Inferior parietal cortex (tissue), 1 donor: Measurements from ENCODE around the gene BBIP1.
"Not testable (repeated sequence)": the region's sequence is repeated elsewhere in the genome, so short reads cannot be mapped to it uniquely, and the experiment has no call there.

ENCODE experiments used
- DNase-seq: peaks from one replicate; pipeline ENCODE4 v3.0.0-alpha.2; 2016; ENCODE audit errors: extremely low spot score

The BBIP1 gene

DNA sequence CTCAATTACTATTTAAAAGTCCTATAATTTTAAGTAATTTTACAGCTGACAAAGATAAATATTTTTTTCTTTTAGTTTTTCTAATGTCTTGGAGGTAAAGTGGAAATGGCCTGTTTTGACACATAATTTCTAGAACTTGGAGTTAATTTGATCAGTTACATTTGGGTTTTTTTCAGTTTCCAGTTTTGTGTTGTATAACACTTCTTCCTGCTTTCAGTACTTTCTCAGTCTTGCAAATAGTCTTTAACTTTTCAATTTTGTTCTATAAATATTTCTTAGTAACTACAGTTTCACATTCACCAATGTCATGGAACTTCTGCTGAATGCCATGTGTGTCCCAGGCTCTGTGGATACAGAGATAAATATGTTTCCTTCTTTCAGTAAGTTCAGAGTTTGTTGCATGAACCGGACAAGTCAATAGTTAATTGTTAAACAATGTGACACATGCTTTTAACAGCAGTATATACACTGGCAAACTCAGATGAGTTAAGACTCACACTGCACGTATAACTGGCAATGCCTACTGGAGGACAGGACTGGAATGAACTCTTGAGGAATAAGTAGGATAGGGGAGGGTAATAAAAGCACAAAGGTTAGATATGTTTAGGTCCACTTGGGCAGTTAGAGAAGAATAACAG is 5.0 kb upstream of the BBIP1 start:
- no peak for DNase-seq

DNA sequence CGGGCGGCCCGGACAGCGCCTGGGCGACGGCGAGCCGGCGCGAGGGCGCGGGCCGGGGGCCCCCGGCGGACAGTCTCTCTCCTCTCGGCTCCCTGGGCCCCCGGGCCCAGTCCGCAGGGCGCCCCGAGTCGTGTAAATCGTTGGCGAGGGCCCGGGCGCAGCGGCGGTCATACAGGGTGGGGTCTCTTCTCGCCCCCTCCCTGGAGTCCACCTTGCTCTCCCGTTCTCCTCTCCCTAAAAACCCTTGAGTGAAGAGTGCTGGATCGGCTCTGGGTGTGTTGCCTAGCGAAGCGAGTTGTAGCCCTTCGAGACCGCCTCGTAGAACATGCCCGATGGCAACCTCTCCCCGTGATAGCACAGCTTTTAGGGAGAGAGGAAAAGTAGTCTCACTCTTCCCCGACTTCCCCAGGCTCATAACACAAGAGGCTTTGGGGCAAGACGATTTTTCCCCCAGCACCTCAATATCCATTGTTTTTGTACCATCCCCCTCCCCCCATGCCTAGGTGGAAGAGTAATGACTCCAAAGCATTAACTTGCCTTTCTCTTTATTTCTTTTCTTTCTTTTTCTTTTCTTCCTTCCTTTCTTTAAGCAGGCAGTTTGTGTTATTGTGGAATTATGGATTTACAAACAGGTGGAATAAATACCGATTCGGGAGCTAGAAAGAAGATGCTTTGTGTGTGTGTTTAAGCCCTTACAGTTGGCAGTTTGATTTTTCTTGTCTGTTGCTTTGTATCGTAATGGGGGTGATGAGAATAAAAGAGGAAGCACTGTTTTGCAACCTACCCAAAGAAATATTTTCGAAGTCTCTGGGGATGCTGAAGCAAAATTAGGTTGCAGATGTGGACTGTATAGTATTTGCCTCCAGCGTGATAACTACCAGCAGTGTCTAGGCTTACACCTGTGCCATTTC is 1.2 kb upstream of the BBIP1 start:
- peak; percentile 34 for DNase-seq

DNA sequence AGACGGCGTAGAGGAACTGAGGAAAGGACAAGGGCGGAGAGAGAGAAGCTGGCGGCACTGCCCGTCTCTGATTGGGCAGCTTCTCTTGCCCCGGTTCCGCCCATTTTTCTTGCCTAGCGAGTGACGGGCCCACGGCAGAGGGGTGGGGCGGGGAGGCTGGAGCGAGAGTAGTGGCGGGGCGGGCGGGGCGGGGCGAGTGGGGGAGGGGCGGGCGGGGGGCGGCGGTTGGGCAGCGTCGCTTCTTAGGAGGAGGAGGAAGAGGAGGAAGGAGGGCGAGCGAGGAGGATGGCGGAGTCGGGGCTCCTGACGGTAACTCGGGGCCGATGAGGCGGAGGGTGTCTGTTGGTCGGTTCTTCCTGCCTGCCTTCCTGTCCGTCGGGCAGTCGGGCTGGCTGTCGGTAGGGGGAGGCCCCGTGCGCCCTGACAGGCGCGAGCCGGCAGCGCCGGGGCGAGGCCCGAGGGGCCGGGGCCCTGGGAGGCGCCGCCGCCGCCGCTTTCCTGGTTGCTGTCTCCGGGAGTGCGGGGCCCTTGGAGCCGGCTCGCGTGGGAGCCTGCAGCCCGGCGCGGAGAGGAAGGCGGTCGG is 460 bp upstream of the BBIP1 start, which contains the start of gene SHOC2:
Gene SHOC2, plus strand, starts transcription at position 256 of the 583 bp plus-strand sequence. CDS start 44,755 bp downstream, outside the sequence.
- no peak for DNase-seq

DNA sequence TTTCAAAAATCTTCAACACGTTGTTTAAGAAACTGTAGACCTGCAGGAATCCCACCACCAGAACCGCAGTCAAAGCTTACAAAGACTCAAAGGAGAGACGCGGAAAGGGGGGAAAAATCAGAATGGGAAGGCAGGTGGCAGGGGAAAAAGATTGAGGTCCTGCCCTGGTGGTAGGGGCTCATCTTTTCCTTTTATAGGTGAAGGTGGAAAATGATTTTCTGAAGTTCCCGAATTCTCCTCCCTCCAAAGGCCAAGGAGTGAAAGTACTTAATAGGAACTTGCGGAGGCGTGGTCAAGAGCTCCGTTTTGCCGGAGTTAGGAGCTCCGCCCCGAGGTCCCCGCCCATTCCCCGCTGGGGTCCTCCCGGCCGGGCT is 724 bp downstream of the BBIP1 start:
- DNase-seq: peak; percentile 75

DNA sequence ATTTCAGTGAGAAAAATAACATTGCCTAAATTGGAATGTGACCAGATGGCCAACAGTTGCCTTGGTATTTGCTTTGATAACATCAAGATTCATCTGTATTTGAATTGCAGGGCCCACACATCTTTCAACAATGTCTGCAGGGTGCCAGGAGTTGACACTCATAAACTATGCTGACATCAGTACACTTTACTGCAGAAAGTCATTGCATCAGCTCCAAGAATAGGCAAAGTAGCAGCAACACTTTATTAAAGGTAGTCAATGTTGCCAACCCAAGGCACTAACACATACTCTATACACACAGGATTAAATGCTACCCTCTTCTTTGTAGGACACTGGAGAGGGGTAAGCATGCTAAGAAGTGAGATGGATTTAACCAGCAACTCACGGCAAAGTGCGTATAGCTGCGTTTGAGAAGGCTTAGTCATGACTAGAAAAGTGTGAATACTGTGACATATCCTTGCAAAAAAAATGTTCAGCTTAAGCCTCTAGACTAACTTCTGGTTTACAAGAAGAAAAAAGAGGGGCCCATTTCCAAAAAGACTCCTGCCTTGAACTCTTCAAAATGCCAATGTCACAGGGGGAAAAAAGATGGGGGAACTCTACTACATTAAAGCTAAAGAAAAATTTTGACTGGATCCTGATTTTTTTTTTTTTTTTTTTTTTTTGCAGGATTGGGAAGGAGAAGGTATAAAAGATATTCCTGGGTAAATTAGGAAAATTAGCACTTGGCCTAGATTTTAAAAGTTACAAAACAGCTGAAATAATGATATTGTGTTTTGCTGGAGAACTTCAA is 2.2 kb downstream of the BBIP1 start:
- DNase-seq: no peak

DNA sequence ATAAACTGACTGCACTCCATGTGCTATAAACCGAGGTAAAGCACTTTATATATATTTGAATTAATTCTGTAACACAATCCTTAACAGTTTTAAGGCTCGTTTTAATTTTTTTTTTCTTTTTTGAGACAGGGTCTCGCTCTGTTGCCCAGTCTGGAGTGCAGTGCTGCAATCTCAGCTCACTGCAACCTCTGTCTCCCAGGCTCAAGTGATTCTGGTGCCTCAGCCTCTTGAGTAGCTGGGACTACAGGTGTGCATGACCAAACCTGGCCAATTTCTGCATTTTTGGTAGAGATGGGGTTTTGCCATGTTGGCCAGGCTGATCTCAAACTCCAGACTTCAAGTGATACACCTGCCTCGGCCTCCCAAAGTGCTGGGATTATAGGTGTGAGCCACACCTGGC is 3.4 kb downstream of the BBIP1 start:
- DNase-seq: not testable (repeated sequence)

DNA sequence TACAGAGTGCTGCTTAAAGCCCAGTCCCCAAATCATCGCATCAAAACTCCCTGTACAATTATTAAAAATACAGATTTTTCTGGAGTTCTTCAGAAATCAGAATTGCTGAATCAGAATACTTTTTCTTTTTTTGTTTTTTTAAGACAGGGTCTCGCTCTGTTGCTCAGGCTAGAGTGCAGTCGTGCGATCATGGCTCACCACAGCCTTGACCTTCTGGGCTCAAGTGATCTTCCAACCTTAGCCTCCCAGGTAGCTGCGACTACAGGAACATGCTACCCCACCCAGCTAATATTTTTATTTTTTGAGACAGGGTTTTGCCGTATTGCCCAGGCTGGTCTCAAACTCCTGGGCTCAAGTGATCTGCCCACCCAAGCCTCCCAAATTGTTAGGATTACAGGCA is 3.9 kb downstream of the BBIP1 start:
- no peak for DNase-seq

DNA sequence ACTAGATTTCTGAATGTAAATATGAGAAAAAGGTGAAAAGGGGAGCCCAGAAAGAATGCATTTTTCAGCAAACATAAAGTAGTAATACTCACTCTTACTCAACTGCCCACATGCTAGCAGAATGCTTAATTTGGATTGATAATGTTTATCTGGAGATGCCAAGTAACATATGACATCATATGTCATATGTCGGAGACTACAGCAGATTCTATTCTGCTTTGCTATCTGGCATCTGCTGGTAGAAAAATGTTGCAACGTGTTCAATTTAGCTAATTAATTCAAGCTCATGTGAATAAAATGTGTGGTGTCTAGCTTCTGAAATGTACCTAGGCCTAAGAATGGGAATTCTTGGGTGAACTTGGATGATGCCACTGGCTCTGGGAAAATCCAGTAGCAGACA is 4.5 kb downstream of the BBIP1 start:
- DNase-seq: no peak

DNA sequence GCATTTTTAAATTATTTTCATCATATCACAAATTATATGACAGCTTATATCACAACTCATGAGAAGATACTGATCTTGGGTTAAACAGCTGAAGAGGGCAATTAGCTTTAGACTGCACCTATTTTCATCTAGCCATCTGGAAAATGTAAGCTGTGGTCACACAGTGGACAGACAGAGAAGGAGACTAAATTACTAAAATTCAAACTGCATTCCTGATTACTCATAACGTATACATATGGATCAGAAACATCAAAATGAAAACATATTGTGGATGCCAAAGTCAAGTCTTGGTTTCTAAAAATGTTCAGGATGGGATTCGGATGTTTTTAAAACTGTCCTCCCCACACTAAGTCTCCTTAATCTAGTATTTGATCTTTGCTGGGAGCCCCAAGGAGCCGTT is 6.6 kb downstream of the BBIP1 start:
- DNase-seq: no peak

DNA sequence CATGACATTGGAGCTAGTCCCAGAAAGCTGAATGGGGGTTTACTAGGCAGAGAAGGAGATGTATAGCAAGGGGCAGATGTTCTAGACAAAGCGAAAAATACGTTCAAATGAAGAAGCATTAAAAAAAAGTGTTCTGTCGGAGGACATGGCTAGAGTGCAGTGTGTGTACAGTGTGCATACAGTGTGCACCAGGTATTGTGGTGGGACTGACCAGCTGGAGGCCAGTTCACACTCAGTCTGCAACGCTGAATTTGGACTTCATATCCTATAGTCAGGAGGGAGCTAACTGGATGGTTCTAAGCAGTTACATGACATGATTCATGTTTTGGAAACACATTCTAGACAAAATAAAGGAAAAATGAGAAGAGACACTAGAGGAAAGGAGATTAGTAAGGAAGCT is 8.8 kb downstream of the BBIP1 start:
- DNase-seq: no peak

DNA sequence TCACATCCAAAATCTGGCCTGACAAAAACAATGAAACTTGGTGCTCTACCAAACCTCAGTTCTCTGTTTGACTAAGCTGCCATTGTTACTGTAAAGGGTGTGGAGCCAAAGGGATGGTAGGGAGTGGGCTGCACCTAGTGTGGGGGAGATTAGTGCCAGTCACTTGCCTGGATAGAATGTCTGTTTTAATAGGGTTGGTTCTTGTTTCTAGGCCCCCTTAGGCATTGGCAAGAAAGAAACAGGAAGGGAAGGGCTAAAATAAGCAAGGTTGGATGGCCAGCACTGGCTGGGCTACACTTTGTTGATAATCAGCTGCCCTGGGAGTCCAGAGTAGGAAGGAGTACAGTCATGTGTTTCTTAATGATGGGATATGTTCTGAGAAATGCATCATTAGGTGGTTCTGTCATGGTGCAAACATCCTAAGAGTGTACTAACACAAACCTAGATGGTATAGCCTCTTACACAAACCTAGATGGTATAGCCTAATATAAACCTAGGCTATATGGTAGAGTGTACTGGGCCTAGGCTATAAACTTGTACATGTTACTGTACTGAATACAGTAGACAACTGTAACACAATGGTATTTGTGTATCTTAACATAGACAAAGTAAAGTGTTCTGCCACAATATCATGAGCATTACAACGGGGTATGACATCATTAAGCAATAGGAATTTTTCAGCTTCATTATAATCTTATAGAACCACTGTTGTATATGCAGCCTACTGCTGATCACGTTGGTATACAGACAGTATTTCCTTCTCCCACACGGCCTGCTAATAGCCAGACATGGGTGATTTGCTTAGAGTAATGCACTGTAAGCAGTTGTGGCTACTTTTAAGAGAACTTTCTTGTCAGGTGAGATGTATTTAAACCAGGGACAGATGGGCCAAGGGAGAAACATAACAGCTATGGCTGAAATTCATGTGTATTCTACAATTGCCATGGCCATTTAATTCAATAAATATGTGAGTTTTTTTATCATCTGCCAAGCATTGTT is 15.4 kb downstream of the BBIP1 start:
- no peak for DNase-seq

DNA sequence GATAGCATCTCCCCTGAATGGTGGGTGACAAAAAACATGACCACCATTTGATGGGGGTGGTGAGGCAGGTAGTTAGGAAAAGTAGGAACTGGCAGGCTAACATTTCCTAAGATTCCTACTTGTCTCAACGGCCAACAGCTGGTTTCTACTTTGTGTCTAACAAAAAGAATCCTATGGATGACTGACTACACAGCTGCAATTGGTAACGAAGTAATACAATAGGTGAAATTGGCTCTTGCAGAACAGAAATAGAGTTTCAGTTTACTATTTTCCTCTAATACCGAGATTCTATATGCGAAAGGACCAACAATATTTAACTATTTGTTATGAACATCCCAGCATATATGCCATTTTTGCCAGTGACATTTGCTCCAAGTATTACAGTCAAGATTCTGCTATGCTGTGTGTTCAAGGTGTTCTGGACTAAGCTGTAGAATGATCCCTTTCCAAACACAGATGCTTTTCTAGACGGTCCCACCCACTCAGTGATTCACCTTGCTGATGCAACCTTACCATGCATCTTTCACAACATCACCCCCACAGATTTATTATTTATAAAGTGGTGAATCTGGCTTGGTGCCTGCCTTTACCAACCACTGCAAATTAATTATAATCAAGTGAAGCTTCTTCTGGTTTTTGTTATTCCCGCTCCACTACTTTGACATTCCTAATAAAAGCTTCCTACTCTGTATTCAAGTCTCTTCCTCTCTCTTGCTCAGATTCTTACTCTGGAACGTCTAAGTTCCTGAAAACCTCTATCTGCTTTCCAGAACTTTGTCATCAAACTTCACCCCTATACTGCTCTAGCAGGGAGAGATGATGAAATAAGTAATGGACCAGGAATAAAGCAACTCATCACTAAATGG is 16.8 kb downstream of the BBIP1 start:
- no peak for DNase-seq

DNA sequence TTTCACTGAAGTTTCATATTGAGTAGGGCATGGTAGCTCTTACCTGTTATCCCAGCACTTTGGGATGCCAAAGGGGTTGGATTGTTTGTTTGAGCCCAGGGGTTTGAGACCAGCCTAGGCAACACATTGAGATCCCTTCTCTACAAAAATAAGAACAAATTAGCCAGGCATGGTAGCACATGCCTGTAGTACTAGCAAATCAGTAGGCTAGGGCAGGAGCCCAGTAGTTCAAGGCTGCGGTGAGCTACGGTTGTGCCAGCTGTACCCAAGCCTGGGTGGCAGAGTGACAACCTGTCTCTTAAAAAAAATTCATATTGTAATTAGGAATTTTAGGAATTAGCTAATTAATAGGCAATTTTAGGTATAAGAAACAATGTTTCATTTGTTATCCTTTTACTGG is 18.0 kb downstream of the BBIP1 start:
- DNase-seq: no peak

DNA sequence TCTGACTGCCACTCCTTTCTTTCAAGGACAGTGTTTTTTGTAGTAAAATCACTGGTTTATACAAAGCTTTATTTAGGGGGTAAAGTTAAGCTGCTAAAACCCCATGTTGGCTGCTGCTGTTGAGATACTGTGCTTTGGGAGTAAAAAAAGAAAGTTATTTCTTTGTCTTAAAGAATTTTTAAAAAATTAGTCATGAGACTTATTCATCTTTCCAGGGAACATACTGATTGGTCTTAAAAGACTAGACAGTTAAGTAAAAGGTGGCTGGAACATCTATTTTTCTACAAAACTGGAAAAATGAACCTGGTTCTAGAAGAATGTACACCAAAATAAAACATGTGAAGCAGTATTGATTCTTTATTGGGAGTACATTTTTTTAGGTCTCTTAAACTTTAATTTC is 20.6 kb downstream of the BBIP1 start:
- no peak for DNase-seq

DNA sequence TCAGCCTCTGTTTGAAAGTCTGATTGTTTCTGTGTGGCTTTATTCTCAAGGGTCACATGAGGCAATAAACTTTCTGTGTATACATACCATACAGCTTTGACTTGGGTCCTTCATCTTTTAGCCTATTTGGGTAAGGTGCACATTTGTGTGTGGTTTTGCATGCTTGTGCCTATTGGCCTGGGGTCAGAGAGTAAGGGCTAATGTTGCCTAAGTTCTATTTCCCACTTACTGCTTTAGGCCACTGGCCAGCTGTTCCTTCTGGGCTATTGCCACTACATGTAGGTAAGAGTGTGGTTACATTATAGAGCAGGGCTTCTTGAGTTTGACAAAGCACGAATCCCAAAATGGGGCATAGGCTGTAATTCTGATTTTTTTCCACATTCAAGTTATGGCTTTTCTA is 21.8 kb downstream of the BBIP1 start:
- DNase-seq: no peak

DNA sequence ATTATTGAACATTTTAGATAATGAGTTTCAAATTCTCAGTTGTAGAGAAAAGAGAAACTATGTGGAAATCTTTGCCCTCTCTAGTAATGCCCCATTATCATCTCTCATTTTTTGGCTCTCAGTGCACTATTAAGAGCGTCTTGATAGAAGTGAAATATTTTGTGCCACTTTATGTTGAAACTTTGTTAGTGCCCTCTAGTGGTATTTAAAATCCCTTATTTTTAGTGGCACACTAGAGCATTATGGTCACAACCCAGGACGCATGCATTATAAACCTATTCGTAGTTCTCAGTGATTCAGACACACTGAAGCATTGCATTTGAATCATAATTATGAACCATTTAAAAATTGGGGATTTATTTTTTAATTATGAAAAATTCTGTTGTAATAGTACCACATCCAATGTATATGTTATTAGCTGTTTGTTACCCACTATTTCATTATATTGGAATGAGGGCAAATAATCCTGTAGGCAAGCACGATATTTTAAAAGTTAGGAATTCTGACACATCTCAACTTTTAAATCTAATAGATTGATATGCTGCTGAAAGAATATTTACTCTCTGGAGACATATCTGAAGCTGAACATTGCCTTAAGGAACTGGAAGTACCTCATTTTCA is 25.3 kb downstream of the BBIP1 start:
- peak; percentile 86 for DNase-seq

DNA sequence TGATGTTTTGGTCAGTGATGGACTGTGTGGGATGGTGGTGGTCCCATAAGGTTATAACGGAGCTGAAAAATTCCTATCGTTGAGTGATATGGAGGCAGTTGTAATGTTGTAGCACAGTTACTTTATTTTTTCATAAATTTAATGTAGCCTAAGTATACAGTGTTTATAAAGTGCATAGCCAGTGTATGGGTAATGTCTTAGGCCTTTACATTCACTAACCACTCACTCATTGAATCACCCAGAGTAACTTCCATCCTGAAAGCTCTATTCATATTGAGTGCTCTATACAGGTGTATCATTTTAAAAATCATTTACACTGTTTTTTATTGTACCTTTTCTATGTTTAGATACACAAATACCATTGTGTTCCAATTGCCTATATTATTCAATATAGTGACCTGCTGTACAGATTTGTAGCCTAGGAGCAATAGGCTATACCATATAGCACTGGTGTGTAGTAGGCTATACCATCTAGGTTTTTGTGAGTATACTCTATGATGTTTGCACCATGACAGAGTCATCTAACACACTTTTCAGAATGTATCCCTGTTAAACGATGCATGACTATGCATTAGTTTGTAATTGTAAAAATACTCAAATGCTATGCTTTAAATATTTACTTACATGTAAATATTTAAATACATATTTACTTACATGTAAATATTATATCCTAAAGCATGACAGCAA is 26.2 kb downstream of the BBIP1 start:
- no peak for DNase-seq

DNA sequence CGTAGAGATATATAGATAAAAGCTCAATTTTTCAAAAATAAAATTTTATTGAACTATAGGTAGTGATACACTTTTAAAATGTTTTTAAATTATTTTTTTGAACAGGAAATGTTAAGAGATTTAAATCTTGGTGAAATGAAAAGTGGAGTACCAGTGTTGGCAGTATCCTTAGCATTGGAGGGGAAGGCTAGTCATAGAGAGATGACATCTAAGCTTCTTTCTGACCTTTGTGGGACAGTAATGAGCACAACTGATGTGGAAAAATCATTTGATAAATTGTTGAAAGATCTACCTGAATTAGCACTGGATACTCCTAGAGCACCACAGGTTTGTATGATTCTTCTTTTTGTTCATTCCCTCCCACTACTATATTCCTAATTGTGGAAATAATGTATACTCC is 31.4 kb downstream of the BBIP1 start:
- no peak for DNase-seq
